AG04450 (cell line): Measurements from ENCODE around the gene PRKCSH. TPM values are rescaled to one million over a fixed set of nuclear protein-coding genes. Genes with fewer than 3 reads are reported as not detected.

Source experiments
- CTCF ChIA-PET: fragments of 300-600, 350-600 bp; formaldehyde crosslinking; extraction: SDS; loops from one replicate; lab custom pipeline; 2022; ENCODE audit warnings: antibody characterized with exemption, inconsistent platforms; lab: Charles Lee
- POLR2A ChIA-PET: fragments of 350-600 bp; formaldehyde crosslinking; extraction: SDS; loops from one replicate; lab custom pipeline; 2021; ENCODE audit warnings: antibody characterized with exemption, inconsistent platforms; lab: Yijun Ruan, JAX
- DNase-seq: peaks from one replicate; pipeline ENCODE4 v3.0.0-alpha.2; 2011; ENCODE audit warnings: low read depth, low spot score
- H3K27ac ChIP-seq: one replicate; pipeline ENCODE4 v1.5.1; 2012; ENCODE audit warnings: low read depth, low read length, control low read depth
- H3K27me3 ChIP-seq: one replicate; pipeline ENCODE4 v1.6.0; 2012; ENCODE audit warnings: low read length; ENCODE audit not compliant: control insufficient read depth, insufficient read depth
- H3K4me3 ChIP-seq: 2 replicates; pipeline ENCODE4 v1.5.1; 2011; ENCODE audit warnings: mild to moderate bottlenecking, low read depth, low read length, control low read depth
- H3K9me3 ChIP-seq: 2 replicates; pipeline ENCODE4 v1.5.1; 2012; ENCODE audit warnings: low read length; ENCODE audit not compliant: control insufficient read depth, insufficient read depth
- CTCF ChIP-seq: IDR thresholded peaks from 2 replicates; pipeline ENCODE4 v1.5.1; 2011; ENCODE audit warnings: low read depth, low read length, control low read depth, inconsistent platforms
- polyA plus RNA-seq: library from polyadenylated mRNA; depleted of rRNA; stranded (reverse); fragments of >200 nt; gene quantifications from 2 replicates; pipeline ENCODE4 v1.2.3, GENCODE V29; 2011

The PRKCSH gene
- polyA plus RNA-seq, 1 experiment, result 125 TPM

- TF ChIP-seq CTCF, result no peak
- ChIA-PET CTCF (interaction anchor here (1.1 to 2.2 kb wide), 2 partner anchors 187 to 238 kb away, joined by 3 to 22 read pairs; no protein-coding TSS in a partner anchor), POLR2A (no interaction called here)
- peaks cover 13% of the 10 kb centered on the region; the same call in 1 of the 2 replicates for H3K9me3 ChIP-seq
- H3K27ac ChIP-seq, result no peak within 1 kb of the TSS
- no peak for DNase-seq
- H3K27me3 ChIP-seq, result peaks cover 46% of the 10 kb centered on the region
- H3K4me3 ChIP-seq, result peak within 1 kb of the TSS; percentile 32; the same call in 1 of the 2 replicates
Observed at GRCh38 chr19:11480715-11481533, 45.5 kb downstream of the PRKCSH start, which contains the start of gene ELAVL3. TSS of gene ELAVL3 (minus strand) at chr19:11481046. CDS start at chr19:11480608, 438 bp downstream.

GRCh38 chr19:11481534-11482383 lies 46.3 kb downstream of the PRKCSH start:
- peaks cover 13% of the 10 kb centered on the region; the same call in 1 of the 2 replicates for H3K9me3 ChIP-seq
- H3K27me3 ChIP-seq, result peaks cover 46% of the 10 kb centered on the region
- peak overlapping the region; percentile 51 for H3K4me3 ChIP-seq
- H3K27ac ChIP-seq, result no peak overlapping the region
- peak; percentile 59 for DNase-seq
- no peak for TF ChIP-seq CTCF
- CTCF ChIA-PET, result interaction anchor here (0.6 to 2.2 kb wide), 30 partner anchors 8 to 356 kb away, joined by 3 to 22 read pairs (median 4); partner anchors contain the start of genes DOCK6 and SWSAP1
- POLR2A ChIA-PET, result interaction anchor here (0.6 to 1.0 kb wide), 3 partner anchors 188 to 869 kb away, joined by 5 to 11 read pairs (median 10); no protein-coding TSS in a partner anchor

- peak; percentile 32 for DNase-seq
- ChIA-PET POLR2A (interaction anchor here (0.6 to 1.0 kb wide), 3 partner anchors 189 to 869 kb away, joined by 5 to 11 read pairs (median 10); no protein-coding TSS in a partner anchor), CTCF (interaction anchor here (0.6 to 2.2 kb wide), 45 partner anchors 9 to 357 kb away, joined by 3 to 22 read pairs (median 4); partner anchors contain the start of genes DOCK6, EPOR and SWSAP1)
- TF ChIP-seq CTCF, result peak; percentile 82
- Histone ChIP-seq H3K27me3 (peaks cover 40% of the 10 kb centered on the region), H3K27ac (no peak overlapping the region), H3K4me3 (peak overlapping the region; percentile 51), H3K9me3 (peaks cover 13% of the 10 kb centered on the region; the same call in 1 of the 2 replicates)
Observed at GRCh38 chr19:11482384-11483050, 47.1 kb downstream of the PRKCSH start.

DNA sequence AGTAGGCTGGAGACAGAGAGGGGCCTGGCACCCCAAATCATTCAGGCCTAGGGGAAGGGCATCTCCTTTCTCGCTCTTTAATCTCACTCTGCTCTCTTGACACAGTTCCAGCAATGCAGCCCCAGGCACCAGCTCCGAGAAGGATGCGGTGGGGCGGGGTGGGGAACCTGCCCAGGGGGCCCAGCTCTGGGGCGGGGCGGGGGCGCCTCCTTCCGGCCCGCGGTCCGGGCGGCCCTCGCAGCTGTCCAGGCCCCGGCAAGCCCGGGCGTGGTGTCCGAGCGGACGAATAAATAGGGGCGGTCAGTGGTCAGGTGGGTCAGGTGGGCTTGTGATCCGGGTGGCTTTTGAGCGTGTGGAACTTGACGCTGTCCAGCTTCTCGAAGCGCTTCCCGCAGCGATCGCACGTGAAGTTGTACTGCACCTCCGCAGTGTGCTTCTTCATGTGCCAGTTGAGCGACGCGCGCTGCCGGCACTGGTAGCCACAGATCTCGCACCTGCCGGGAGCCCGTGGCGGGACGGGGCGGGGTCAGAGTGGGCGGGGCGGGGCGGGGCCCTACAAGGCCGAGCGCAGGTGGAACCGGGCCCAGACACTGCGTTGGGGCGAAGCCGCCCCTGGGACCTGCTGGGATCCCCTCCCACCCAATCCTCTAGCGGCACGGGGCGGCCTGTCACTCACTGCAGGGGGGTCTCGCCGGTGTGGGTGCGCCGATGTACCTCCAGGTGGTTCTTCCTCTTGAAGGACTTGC lies 48.1 kb downstream of the PRKCSH start:
- H3K27ac ChIP-seq, result no peak overlapping the region
- H3K9me3 ChIP-seq, result peaks cover 13% of the 10 kb centered on the region; the same call in 1 of the 2 replicates
- H3K4me3 ChIP-seq, result no peak overlapping the region
- no peak for DNase-seq
- CTCF ChIA-PET, result interaction anchor here (0.6 to 2.2 kb wide), 41 partner anchors 9 to 271 kb away, joined by 3 to 22 read pairs (median 4); partner anchors contain the start of genes EPOR and SWSAP1
- TF ChIP-seq CTCF, result no peak
- POLR2A ChIA-PET, result no interaction called here
- H3K27me3 ChIP-seq, result peaks cover 31% of the 10 kb centered on the region
